Measurements from ENCODE around the gene TIPARP.

The TIPARP gene

GRCh38 chr3:156750874-156751245, 76.5 kb downstream of the TIPARP start:
- H3K27me3 Mint-ChIP-seq: peaks cover 3% of the 10 kb centered on the region
- no peaks in the 10 kb centered on the region for H3K4me1 Mint-ChIP-seq
- no peak overlapping the region for H3K4me3 Mint-ChIP-seq
- no peaks in the 10 kb centered on the region for H3K9me3 Mint-ChIP-seq
- H3K36me3 Mint-ChIP-seq: peaks cover 3% of the 10 kb centered on the region
- H3K27ac Mint-ChIP-seq: no peak overlapping the region

- H3K27me3 Mint-ChIP-seq: peaks cover 4% of the 10 kb centered on the region
- no peak overlapping the region for H3K4me3 Mint-ChIP-seq
- H3K4me1 Mint-ChIP-seq: no peaks in the 10 kb centered on the region
- H3K9me3 Mint-ChIP-seq: no peaks in the 10 kb centered on the region
- peaks cover 3% of the 10 kb centered on the region for H3K36me3 Mint-ChIP-seq
- H3K27ac Mint-ChIP-seq: no peak overlapping the region
These were observed 77.2 kb downstream of the TIPARP start for GRCh38 chr3:156751461-156752025.
